Measurements from ENCODE around the gene FRMD4B.
A peak's percentile ranks its signal among the peaks of the same experiment; 100 is the strongest.
"Not testable (repeated sequence)": the region's sequence is repeated elsewhere in the genome, so short reads cannot be mapped to it uniquely, and the experiment has no call there.

Gene FRMD4B

DNA sequence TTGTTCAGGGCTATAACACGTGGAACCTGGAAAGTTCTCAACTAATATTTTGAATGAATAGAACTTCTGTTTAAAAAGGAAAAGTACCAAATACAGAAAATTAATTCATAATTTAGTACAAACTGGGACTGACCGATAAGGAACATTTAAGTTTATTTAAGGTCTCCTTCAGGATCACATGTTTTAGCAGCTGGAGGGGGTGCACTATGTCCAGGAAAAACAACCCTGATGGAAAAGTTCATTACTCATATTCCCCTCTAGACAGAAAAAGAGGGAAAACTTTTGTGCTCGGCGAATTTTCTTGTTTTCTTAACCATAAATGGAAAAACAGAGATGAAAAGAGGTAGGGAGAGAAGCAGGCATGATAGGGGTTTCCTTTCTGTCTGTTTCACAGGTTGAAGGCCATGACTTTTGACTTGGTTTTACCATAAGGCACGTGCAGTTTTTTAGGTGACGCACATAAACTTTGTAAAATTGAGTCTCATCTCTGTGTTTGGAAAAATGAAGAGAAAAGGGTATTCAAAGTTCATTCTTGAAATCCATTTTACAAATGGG, 26.5 kb downstream of the FRMD4B start:
- no peak for DNase-seq

- DNase-seq, result peak; percentile 6
Observed at GRCh38 chr3:69357196-69357595, 28.7 kb downstream of the FRMD4B start.

DNA sequence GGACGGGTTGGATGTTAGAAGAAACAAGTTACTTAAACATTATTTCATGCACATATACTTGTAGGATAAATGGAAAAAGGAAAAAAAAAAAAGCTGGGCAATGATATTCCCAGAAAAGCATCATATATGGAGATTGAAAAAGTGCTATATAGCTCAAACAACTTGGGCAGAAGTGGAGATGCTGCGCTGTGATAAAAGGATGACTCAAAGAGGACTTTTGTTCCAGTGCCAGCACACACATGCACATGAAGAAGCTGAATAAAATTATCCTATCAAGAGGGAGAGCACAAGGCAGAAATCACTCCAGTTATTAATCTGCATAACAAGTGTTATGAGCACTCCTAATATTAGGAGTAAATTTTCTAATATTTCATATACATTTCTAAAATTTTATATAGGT, 30.9 kb downstream of the FRMD4B start:
- peak; percentile 47 for DNase-seq

- no peak for DNase-seq
Observed at GRCh38 chr3:69353503-69353902, 32.4 kb downstream of the FRMD4B start.

DNA sequence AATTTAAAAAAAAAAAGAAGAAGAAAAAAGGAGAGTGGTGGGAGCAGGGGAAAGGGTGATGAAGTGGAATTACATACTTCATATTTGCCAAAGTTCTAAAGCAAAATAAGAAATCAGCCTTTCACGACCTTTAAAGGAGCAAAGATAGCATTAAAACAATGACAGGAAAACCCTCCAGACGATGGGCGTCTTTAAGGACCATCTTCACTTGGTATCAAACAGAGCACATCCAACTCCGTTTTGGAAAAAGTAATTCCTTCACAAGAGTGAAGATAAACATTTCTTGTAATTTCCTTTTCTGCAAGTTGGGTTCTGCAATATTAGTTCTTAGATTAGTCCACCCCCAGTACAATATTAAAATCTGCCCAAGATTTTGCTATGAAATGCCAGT, 32.8 kb downstream of the FRMD4B start:
- no peak for DNase-seq

GRCh38 chr3:69352305-69353087, 33.4 kb downstream of the FRMD4B start:
- DNase-seq, result no peak

DNA sequence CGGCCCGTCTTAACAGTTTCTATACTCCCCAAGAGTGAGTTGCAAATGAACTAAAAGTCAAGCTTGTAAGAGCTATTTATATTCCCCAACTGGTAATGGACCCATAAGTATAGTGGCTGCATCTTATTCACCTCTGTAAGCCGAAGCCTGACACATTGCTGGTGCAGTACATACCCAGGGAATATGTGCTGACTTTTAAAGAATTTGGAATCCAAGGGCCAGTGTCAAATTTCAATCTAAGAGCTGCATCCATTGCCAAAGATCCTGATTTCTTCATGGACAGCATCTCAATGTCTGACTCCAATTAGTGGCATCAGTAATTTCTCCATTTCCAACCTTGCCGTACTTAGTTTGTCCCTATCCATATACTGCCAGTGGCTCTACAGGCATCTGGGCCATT, 42.0 kb downstream of the FRMD4B start:
- peak; percentile 14 for DNase-seq

GRCh38 chr3:69342074-69342473, 43.8 kb downstream of the FRMD4B start:
- no peak for DNase-seq

DNA sequence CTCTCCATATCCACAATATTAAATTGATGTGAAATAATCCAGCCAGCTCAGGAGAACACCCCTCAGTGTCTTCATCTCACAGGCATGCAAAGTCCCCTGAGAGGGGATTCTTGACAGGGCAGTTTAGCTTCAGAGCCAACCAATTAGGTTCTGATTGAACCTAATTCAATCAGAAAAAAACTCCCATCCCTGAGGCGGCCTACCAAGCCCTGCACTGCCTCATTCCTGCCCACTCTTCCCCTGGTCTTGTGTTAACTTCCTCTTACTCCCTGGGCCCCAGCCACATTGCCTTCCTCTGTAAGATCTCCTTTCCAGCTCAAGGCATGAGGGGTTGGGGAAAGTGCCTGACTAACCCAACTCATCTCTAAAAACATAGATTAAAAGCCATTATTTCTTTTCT, 46.1 kb downstream of the FRMD4B start:
- DNase-seq, result no peak

DNA sequence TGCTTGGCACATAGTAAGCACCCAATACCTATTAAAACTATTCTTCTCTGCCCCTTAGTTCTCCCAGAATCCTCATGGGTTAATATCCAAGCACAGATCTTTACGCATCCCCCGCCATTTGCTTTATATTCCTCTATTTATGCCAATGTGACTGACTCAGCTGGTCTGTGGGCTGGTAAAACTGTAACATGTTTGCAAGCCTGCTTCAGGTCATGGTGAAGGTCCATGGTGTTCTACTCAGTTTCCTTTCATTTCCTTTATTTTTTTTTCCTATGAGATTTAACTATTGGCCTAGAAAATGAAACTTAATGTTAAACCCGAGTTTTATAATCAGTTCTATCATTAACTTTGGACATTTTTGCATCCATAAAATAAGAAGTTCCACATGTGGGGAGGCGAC, 47.0 kb downstream of the FRMD4B start:
- no peak for DNase-seq

DNA sequence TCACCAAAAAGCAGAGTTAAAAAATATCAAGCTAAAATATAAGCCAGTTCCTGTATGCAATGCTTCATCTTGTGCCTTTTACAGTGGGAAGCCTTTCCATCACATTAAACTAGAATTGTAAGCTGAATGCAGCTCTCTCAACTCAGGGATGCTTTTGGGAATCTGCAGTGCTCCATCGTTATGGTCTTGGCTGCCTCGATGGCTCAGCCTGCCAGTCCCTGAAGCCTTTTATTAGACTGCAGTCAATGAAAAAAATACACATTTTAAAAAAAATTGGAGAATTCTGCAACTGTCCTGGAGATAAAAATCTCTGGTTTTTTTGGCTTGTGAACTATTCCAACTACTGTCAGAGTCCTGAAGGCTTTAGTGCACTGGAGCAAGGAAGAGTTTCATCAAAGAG, 53.0 kb downstream of the FRMD4B start:
- DNase-seq, result no peak

DNA sequence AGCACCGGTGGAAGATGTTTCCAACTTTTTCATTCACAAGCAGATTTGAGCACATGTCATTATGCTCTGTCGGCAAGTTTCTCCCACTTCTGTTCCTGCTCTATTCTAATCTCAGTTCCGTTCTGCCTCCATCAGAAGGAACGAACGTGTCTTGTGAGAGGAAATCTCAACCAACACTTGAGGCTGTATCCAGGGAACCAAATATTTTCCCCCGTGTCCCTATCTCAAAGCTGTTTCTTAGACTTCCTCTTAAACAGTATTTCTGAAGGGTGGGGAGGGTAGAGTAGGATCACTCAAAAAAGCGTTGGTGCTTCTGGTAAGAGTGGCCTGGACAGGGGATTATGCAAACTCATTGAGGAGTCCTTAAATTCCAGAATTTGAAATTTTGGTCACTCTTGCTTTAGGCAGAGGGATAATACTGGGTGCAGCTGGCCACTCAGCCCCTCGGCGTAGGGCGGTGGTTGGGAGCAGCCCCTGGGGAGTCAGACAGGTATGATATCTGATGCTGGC, 54.9 kb downstream of the FRMD4B start:
- no peak for DNase-seq

- DNase-seq, result peak; percentile 89
Observed at GRCh38 chr3:69329892-69330291, 56.0 kb downstream of the FRMD4B start.

GRCh38 chr3:69328963-69329302, 57.0 kb downstream of the FRMD4B start:
- DNase-seq, result no peak

DNA sequence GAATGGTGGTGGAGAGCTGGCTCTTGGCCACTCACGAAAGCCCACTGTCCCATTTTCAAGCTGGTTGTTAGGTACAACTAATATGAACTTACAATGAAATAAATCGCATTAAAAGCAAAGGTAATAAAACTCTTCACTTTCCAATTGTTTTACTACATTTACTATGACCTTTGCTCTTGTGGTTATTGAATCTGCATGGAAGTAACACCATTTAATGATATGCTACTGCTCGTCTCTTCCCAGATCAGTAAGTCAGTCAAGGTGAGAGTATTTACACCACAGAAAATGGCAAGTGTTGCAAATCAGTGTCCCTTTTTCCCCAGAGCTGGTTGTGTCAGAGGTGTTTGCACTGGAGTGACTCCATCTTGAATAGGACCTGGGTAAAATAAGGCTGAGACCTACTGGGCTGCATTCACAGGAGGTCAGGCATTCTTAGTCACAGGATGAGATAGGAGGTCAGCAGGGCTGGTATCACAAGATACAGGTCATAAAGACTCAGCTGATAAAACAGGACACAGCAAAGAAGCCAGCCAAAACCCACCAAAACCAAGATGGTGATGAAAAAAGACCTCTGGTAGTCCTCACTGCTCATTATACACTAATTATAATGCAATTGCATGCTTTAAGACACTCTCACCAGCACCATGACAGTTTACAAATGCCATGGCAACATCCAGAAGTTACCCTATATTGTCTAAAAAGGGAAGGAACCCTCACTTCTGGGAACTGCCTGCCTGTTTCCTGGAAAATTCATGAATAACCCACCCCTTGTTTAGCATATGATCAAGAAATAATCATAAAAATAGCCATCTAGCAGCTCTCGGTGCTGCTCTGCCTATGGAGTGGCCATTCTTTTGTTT, 57.6 kb downstream of the FRMD4B start:
- no peak for DNase-seq

GRCh38 chr3:69326855-69327300, 59.0 kb downstream of the FRMD4B start:
- DNase-seq, result no peak

GRCh38 chr3:69325151-69325550, 60.7 kb downstream of the FRMD4B start:
- no peak for DNase-seq

DNA sequence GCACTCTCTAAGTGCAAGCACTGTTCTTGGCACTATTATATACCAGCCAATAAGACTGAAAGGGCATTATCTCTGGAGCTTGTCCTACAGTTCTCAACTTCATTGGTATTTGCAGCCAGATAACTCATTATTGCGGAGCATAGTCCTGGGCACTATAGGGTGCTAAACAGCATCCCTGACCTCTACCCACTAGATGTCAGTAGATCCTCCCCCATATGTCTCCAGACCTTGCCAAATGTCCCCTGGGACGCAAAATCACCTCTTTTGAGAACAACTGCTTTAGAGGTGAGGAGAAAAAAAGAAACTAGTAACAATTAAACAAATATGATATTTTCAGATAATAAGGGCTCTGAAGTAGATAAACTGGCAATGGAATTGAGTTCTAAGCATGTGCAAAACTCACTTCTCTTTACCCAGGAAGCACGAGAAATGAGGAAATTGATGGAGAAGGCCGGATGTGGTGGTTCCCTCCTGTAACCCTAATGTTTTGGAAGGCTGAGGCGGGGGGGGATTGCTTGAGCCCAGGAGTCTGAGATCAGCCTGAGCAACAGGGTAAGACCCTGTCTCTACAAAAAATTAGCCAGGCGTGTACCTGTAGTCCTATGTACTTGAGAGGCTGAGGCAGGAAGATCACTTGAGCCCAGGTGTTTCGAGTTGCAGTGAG, 61.4 kb downstream of the FRMD4B start:
- DNase-seq, result no peak

DNA sequence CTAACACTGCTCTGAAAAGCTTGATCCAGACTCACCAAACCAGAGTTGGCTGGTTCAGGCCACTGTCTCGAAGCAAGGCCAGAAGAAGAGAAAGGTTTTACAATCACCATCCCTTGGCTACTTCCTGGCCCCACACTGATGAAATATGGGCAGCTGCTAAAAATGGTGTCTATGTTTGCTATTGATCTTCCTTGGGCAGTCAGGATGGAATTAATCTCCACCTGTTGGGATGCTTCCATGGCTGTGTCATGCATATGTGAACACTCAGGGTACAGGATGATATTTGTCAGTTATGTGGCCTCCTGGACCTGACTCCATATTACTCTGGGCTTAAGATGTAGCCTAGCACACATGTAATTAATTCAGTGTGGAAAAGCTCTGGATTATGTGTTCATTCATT, 61.9 kb downstream of the FRMD4B start:
- no peak for DNase-seq

GRCh38 chr3:69322512-69322911, 63.4 kb downstream of the FRMD4B start:
- DNase-seq, result not testable (repeated sequence)

- no peak for DNase-seq
Observed at GRCh38 chr3:69322158-69322509, 63.8 kb downstream of the FRMD4B start.

GRCh38 chr3:69321301-69322157, 64.4 kb downstream of the FRMD4B start:
- no peak for DNase-seq

Measured in fibroblast of skin of right biceps (primary cell).